Measurements from ENCODE around the gene MYL3.

DNA sequence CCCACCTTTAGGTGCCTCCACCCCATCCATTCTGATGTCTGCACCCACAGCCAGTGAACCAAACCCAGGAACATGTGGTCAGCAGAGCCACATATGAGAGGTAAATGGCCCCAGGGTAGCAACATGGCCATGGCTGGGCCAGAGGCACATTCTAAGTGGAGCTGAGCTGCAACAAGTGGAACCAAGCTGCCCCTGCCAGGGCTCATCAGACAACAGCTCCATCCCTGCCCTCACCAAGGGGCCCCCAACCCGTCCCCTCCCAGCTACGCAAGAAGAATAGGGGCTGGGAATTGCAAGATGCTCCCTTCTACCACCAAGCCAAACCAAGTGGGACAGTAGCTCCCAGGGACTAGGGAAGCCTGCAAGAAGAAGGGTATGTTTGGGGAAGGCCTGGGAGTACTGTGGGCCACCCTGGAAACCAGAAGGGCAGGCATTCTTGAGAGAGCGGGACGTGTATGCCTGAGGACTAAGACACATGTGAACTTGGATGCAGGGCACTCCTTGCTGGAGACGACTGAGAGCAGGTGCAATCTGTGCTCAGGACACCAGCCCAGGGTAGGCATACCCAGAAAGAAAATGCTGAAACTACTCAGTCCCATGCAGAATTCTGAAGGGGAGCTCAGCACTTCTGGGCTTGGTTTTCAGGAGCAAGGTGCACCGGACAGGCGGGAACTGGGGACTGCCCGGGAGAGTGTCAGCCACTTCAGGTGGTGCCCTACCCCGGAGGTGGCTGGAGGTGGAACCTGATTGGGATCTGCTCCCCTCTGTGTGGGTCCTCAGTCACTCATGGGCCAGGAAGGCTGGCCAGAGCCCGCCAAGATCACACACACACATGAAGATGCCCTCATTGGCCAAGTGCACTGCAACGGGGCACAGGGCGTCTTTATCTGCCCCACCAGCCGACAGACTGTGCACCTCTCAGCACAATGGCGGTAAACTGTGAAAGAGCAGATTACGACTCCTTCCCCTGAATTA is 9.5 kb downstream of the MYL3 start:
- TF ChIP-seq CTCF (conservative IDR thresholded peaks at IDR 0.05), result no peak
- no peak for TF ChIP-seq EZH2 (IDR thresholded peaks at IDR 0.05; ENCODE audit: low read depth)
